Kasumi-1 (cell line): ENCODE measurements around the gene SMURF1.

ENCODE experiments used
- DNase-seq, 2 experiments: peaks; one replicate each; lab custom pipeline; 2025; lab: John Stamatoyannopoulos, UW

SMURF1 gene

GRCh38 chr7:99029466-99030435, 114.2 kb downstream of the SMURF1 start:
- DNase-seq, result peak; percentile 68 to 72

- no peak for DNase-seq
Measured at GRCh38 chr7:99028261-99028973, 115.5 kb downstream of the SMURF1 start.

DNA sequence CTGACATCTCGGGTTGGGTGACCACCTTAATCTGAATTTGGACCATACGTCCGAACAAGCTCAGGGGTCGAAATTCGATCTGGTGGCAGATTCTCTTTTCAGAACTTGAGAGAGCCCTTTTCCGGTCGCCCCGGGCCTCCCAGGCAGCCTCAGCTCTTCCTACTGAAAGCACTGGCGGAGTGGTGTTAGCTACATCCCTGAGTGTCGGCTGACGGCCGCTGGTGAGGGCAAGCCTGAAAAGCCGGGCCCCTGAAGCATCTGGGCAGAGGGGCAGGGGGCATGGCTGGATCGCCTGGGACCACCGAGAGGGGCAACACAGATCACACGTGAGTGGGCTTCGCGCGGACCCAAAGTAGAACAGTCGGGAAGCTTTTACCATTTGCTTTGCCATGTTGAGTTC, 116.1 kb downstream of the SMURF1 start:
- DNase-seq, result no peak

GRCh38 chr7:99027241-99027640, 116.7 kb downstream of the SMURF1 start:
- no peak for DNase-seq

DNA sequence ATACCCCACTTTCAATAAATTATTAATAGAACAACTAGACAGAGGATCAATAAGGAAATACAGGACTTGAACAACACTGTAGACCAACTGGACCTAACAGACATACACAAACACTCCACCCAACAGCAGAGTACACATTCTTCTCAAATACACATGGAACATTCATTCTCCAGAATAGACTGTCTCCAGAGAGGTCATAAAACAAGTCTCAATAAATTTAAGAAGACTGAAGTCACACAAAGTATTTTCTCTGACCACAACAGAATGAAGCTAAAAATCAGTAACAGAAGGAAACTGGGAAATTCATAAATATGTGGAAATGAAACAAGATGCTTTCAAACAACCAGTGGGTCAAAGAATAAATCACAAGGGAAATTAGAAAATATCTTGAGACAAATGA, 119.8 kb downstream of the SMURF1 start:
- no peak for DNase-seq

DNA sequence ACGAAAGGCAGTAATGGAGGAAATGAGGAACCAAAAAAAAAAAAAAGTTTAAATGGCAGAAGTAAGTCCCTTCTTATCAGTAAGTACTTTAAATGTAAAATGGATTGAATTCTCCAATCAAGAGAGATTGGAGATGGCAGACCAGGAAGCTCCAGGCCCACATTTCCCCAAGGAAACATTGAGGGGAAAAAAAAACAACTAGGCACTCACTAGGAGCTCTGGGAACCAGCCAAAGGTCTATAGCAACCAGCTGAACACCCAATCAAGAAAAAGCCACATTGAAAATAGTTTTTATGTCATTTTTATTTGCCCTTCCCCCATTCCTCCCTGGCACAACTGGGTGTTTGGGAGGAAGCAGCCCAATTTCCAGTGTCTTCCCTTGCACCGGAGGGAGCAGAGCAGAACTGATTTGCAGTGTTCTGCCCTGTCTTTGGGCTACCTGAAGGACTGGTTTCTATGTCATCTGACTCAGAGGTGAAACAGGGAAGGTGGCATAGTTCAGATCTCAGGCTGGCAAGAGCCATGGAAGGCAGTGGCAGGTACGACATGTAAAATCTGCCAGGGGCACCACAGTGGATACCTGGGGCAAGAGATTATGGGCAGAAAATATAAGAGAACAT, 121.9 kb downstream of the SMURF1 start:
- DNase-seq, result no peak

DNA sequence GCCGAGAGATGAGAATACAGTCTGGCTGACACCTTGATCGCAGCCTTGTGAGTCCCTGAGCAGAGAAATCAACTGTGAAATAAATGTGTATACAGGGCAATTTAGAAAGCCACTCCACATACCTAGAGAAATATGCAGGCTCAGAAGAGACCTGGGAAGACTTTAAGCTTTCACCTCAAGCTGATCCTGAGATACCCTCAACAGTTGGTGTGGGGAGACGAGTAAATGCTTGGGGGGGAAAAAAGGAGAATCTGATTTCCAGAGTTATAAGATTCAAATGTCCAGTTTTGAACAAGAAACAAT, 123.5 kb downstream of the SMURF1 start:
- no peak for DNase-seq

GRCh38 chr7:99019523-99020412, 124.1 kb downstream of the SMURF1 start:
- no peak for DNase-seq

- DNase-seq, result no peak
Measured at GRCh38 chr7:99016196-99016595, 127.7 kb downstream of the SMURF1 start.

GRCh38 chr7:99014113-99014985, 129.6 kb downstream of the SMURF1 start:
- no peak for DNase-seq

DNA sequence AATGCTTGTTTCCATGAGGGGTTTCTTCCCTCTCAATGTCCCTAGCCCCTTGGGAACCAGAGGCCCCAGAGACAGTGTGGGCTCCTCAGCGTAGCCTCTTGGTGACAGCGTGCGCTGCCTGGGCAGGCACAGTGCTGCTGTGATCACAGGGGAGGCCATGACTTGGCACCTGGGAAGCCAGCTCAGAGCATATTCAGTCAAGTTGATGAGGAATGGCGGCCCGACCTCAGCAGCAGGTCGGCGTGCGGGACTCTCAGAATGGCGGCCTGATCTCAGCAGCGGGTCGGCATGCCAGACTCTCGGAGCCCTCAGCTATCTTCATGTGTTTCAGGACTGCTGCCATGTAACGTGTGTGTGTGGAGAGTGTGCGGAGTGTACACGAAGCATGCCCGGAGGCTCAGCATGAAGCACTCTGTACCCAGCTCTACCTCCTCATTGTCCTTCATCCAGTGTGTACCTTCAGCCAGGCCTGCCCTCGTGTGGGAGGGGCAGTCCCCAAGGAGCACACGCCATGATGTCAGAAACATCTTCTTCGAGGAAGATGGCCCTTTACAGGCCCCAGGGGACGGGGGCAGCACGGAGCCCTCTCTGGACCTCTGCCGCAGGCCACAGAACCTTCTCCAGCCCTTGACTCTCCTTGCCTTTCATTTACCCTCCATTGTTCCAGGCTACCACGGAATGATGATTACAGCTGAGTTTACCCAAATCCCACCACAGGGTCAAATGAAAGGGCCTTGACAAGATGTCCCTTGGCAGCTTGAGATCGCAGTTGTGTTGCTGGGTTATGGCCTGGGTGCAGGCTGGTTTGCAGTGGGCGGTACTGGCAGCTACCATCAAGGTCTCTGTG, 130.4 kb downstream of the SMURF1 start:
- no peak for DNase-seq

GRCh38 chr7:99012722-99013121, 131.2 kb downstream of the SMURF1 start:
- no peak for DNase-seq

DNA sequence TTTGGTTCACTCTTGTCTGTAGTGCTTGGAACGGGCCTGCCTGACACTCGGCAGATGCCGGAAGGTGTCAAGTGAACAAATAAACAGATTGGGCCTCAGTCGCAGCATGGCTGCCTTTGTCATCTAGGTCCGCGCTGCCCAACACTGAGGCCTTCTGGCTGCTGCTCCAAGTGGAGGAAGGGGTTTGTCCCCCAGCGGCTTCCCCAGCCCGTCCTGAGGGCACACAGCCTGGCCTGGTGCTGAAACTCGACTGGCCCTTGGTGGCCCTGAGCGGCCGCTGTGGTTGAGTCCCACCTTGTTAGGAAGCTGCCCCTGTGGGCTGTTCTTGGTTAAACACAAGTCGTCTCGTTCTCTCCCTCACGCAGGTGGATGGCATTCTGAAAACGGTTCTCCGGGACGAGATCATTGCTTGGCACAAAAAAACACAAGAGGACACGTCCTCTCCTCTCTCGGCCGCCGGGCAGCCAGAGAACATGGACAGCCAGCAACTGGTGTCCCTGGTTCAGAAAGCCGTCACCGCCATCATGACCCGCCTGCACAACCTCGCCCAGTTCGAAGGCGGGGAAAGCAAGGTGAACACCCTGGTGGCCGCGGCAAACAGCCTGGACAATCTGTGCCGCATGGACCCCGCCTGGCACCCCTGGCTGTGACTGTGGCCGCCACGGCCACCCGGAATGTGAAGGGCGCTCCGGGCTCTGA, 132.1 kb downstream of the SMURF1 start:
- DNase-seq, result no peak

DNA sequence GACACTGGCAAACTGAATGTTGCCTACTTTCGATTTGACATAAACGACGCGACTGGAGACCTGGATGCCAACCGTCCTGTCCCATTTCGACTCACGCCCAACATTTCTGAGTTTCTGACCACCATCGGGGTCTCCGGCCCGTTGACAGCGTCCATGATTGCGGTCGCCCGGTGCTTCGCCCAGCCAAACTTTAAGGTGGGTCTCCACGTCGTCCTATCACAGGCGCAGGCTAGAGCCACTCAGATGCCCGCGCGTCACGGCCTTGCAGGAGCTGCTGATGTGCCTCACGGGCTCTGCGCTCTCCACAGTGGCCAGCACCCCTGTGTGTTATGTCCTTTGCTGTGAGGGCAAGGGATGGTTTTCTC, 132.6 kb downstream of the SMURF1 start:
- DNase-seq, result no peak

DNA sequence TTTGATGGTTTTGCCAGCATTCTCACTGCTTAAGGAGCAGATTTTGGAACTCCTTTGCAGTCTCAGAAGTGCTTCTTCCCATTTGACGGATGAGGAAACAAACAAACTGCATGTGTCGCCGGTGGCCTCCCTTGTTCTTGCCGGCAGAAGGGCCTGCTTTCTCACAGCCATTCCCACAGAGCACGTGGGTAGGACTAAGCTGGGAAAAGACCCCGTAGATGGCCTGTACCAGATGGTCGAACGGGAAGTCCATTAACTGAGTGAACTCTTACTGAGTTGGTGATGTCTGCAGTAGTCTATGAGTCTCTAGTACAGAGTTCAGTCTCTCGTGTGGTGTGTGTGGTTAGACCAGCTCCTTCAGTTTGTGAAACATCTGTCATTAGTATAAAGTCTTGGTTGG, 133.6 kb downstream of the SMURF1 start:
- DNase-seq, result no peak

- DNase-seq, result no peak
Measured at GRCh38 chr7:99008921-99009530, 134.9 kb downstream of the SMURF1 start.

DNA sequence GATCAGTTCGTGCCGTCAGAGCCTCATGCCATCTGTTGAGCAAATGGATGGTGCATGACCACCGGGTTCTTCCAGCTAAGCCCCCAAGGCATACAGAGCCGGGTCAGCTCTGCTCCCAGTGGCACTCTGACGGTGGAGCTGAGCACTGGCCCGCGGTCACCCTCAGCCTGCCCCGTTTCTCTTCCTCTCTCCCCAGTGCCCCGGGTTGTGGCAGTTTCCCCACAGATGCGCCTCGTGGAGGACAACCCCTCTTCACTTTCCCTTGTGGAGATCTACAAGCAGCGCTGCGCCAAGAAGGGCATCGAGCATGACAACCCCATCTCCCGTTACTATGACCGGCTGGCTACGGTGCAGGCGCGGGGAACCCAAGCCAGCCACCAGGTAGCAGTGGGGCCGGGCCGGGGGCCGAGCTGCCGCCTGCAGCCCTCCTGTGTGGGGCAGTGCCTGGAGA, 135.7 kb downstream of the SMURF1 start:
- DNase-seq, result no peak

DNA sequence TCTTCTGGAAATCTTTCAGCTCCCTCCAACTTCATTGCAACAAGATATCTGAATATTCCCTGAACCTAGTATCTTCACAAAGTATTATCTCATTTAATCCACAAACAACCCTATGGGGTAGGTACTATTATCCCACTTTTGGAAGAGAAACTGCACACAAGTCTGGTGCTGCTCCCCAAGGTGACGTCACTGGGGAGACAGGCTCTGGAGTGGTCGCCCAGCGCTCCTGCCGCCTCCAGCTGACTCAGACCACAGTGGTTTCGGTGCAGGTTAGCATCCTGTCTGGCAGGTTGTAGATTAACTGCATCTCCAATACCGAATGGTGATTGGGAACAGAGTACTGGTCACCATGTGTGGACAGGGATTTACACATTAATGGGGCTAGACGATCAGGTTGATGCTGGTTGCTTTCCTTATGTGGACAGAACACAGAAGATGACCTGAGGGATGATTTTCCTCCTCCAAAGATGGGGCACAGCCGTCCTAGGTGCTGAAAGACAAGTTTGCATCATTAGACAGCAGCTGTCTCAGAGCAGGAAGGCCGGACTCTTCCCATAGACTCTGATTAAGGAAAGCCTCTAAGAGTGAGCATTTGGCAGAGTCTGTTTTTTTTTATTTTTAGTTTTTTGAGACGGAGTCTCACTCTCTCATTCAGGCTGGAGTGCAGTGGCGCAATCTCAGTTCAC, 137.0 kb downstream of the SMURF1 start:
- DNase-seq, result no peak
